ENCODE results near the gene MBP.
A peak's percentile ranks its signal among the peaks of the same experiment; 100 is the strongest.
"Not testable (repeated sequence)": the region's sequence is repeated elsewhere in the genome, so short reads cannot be mapped to it uniquely, and the experiment has no call there.

MBP gene

DNA sequence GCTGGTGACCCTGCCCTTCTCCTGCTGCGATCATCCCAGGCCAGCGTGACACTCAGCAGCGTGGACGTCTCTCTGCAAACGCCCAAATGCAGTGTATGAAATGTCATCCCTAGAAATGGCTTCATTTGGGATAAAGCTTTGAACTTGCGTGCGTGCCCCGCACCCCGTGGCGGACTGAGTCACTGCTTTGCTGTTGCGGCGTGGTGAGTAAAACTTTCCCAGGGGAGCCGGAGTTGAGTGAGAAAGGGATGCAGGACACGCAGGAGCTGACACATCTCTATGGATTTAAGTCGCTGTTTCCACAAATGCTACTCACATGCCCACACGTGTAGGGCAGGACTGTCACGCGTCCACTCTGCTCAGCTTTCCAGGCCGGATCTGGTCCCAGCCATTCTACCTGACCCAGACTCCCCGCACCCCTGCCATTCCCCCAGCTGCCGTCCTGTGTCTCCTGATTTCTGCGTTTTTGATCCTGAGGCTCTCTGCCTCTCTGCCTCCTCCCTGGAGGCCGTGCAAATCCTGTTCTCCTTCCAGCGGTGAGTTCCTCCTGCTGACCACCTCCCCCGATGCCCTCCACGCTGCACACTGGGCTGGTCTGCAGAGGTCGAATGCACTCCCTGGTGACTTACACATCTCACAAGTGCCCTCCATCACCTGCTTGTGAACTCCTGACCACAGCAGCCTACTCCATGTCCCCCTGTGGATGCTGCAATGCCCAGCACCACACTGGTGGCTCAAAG is 88.9 kb downstream of the MBP start:
- DNase-seq, result no peak

DNA sequence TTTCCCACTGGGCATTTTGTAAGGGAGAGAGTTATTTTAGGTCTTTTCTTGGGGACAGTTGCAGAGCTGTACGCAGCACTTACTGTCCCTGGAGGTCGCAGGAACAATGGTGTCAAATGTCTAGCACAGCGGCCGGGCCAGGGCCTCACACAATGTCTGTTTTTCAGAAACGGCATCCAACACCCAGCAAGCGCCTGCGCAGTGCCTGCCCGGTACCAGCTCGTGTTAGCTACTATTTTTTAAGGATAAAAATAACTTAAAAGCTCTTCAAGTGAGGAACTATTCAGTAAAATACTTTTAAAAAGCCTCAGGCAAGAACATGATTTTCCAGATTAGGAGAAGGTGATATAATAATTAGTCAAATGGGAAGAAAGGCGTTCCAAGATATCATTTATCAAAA is 90.0 kb downstream of the MBP start:
- no peak for DNase-seq

DNA sequence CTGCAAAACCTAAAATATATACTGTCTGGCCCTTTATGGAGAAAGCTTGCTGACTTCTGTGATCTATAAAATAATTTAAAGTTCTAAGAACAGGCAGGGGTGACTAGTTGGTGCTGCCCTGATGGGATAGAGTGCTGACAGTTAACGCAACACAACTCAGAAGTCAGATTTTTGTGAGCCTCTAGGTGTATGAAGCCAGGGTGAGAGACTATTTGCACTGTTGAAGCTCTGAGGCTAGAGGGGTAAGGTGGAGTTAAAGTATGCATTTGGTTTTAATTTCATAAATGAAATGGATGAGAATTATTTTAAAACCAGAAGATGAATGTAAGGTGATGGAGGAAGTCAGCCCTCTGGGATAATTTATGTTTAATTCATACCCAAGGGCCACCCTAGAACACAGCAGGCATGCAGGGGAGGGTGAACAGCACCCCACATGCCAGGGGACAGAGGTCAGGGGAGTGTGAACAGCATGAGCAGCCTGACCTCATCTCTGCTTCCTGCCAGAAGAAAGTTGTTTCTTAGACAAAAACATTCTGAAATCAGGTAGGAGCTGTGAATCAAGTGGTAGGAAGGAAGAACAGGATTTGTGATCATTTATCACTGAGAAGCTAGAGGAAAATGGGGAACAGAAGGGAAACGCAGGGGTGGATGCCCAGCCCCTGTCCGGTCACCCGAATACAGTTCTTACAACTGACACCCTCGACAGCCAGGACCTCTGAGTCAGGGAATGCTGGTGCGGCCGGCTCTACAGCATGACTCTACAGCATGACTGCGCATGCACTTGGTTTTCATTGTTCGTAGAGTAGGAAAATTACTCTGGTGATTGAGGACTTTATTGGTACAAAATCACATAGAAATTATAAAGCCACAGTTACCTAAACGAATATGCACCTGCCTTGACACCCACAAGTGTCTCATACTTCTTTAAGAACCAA is 93.1 kb downstream of the MBP start:
- DNase-seq, result no peak

DNA sequence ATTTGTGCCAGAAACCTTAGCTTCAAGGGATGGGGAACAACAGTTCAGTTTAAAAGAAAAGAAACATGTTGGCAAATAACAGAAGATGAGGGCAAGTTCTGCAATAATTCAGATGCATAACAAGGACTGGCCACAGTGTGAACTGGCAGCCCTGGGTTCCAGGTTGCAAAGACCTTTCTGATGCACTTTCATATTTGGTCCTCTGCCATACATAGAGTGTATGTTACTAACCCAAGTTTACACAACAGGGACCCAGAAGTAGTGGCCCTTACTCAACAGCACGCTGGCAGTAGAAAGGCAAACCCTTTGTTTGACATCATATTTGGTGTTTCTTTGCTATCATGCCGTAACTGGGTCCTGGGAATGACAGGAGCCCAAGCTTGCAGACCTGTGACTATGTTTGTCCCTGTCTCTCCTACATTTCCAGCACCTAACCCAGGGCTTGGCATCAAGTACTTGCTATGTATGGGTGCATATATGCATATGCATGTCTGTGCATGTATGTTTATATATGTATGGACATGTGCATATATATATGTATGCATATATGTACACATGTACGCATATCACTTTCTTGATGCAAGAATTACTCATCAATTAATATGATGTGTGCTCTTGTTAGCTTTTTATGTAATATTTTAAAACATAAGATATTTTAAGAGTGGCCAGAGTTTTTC is 94.3 kb downstream of the MBP start:
- DNase-seq, result no peak

DNA sequence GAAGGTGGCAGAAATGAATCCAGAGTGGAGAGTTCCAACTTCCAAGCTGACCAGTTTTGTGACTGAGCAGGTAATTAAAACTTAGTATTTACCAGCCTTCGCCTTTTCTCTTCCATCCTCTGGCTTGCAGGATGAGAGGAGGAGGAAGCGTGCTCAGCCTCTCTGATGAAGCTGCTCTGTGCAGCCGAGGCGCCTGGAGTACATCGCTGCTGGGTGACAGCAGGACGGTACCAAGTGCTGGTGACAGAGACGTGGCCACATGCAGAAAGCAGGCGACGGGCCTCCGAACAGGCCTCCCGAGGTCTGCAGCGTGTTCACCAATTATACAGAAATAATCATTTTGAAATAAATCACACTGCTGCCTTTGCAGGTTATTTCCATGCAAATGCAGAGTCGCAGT is 95.0 kb downstream of the MBP start:
- DNase-seq, result no peak

DNA sequence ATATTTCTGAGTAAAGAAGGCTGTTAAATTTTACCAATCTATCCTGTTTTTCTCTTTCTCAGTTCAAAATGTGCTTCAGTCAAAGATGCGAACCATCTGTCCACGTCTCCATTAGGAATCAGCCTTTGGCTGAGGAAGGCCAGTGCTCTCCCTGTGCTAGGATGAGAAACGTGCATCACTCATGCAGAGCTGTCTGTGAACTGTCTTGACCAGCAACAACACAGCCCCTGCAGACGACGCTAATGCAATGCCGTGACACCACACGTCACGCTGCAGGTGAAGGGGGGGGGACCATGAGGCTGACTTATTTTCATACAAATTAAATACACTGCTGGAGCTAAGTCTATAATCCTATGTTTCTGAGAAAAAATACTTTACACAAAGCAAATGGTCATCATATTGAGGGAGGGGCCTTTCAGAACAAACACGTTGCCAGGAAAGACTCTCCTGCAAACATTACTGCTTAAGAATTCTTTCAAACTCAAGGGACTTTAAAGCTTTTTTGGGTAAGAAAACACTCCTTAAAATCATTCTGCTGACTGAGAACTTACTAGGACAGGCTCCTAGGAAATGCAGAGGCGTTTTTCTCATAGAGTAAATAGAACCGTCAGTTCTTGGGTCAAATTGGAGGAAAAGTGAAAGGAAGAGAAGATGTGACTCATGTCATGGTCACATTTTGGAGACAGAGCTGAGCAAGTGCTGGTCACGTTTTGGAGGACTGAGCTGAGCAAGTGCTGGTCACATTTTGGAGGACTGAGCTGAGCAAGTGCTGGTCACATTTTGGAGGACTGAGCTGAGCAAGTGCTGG is 97.0 kb downstream of the MBP start:
- DNase-seq, result no peak

DNA sequence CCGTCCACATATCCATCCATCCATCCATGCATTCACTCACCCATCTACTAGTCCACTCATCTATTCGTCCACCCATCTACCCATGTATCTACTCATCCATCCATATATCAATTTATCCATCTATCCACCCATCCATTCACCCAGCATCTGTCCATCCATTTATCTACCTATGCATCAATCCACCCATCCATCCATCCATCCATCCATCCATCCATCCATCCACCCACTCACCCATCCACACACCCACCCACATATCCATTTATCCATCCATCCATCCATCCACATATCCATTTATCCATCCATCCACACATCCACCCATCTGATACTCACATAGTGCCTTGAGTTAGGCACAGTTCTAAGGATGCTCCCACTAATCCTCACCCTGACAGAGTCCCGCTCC is 99.0 kb downstream of the MBP start:
- DNase-seq, result no peak

DNA sequence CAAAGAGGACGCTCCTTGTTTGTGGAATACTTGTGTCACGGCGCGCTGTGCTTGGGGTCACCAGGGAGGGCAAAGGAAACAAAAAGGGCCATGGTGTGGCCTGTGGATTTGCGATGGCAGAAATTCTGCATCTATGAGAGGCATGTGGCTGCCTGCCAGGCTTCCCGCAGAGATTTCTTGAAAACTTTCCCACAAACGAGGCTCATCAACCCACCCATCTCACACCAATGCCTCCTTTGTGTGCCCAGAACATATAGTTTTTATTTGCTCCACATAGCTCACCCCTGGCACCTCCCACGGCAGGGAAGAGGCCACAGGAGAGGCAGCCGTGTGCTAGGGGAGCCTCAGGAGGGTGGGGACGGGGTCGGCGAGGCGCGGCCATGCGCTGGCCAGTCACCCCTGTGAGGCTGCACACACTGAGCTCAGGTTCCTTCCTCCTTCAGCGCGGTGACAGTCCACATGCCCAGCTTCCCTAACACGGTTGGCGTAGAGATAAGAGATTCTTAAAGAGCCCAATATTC is 100.3 kb downstream of the MBP start:
- DNase-seq, result peak; percentile 47

DNA sequence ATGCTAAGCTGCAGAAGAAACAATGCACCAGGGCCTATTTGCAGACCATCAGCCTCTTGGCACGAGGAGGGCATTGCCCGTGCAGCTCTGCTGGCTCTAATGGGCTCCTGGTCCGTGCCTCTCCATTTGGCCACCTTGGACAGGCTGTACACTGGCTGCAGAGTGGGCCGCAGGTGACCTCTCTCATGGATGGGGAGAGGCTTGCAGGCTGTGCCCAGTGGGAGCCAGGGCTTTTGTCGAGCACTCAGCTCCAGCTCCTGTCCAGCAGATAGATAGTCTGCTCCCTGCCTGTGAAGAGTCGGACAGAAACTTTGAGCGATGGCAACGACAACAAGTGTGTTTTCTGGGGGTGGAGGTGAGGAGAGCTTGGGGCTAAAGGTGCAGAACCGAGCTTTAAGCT is 100.9 kb downstream of the MBP start:
- no peak for DNase-seq

DNA sequence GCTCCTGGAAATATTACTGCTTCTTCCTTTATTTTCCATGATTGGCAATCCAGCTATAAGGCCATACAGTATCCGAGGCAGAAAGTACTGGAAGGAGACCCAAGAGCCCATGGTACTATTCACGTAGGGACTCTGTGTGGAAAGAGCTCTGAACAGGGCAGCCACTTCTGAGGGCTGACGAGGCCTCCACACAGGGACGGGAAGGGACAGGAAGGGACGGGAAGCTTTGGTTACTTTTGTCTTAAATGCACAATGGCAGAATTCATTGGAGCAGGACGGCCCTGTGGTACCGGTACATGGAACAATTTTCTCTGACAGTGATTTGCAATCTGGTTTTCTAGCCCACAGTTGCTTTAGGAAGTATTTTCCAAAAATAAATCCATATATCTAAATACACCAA is 102.4 kb downstream of the MBP start:
- no peak for DNase-seq

DNA sequence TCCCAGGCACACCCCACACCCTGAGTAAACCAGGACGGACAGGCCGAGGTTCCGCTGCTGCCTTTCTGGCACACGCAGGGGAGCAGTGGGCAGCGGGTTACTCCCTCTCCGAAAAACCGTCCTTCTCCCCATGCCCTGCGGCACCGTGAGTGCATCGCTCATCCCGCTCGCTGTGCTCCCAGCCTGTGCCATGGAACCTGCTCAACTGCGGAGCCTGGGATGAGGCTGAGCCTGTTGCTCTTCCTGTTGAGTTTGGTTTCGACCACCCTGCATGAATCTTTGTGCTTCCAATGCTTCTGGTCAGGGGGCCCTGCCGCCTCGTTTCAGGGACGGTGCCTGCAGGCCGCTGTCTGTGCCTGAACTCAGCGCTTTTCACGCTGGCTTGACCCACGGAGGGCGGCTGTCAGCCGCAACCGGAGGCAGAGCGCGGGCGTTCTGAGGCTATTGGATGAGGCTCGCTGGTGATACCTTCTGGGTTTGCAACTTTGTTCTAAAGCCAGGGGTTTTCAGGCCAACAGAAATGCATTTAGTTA is 106.7 kb downstream of the MBP start:
- DNase-seq, result no peak

DNA sequence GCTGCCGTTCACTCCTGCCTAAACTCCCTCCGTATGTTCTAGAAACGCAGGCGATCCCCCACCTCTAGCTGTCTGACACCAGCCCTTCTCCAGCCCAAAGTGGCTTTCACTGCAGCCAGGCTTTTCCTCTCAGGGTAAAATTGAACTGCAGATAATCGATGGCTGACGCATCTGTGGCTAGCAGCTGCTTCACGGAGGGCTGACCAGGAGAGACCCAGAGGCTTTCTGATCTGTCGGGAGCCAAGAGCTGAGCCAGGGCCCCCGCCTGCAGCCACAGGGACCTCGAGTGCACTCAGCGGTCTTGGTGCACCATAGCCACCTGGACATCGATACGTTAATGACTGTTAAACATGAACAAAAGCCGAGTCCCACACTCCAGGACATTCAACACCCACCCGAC is 107.5 kb downstream of the MBP start:
- DNase-seq, result no peak

DNA sequence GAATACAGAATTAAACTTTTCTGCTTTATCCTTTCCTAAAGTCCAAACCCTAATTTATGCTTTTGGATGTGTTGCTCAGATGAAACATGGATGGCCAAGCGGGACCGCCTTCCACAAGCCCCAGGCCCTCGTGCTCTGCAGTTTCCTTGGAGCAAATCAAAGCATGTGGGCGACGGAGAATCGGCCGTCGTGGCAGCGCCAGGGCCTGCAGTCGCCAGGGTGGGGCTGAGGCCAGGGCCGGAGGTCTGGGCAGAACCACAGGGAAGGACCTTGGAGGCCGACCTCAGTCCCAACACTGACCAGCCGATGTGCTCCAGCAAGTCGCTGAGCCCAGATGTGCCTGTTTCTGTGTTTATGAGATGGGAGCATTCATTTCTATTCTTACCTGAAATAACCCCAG is 108.1 kb downstream of the MBP start:
- DNase-seq, result no peak

DNA sequence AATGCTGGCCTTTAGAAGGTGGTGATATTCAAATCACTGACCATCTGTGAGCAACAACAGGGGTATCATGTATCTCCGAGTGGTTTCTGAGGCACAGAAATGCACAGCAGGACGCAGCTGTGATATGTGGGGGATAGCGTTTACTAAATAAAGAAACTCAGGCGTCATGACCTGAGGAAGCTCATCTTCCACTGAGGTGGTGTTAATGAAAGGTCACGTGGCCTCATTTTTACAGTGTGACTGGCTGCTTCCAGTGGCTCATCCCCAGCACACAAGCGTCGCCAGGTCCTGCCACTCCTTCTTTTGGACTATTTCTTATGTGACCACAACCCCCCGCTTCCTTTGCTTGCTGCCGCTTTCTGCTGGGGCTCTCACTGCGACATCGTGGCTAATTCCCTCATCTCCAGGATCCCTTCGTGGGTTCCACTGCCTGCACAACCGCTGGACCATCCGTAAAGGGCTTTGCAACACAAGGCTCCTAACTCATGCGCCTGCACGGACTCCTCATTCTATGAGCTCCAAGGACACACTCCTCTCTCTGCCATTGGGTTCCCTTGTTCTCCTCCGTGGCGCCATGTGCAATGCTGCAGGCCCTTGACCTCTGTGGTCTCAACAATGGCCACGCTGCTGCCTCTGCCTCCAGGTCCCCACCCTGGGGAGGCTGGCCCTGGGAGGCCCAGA is 109.3 kb downstream of the MBP start:
- no peak for DNase-seq

DNA sequence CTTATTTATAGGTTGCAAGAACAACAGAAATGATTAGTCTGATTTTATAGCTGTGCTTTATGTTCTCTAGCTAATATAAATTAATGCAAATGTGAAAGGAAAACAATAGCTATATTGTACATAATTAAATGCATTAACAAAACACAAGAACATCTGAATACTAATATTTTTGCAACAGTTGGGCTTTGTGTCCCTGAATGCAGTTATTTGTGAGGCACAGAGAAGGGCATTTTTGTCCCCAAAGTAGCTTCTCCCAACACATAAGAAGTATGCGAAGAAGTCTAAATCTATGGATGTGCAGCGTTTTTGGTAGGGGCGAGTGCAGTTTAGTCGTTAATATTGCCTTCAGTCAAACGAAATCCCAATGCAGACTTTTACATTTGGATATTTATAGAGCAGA is 110.0 kb downstream of the MBP start:
- DNase-seq, result no peak

DNA sequence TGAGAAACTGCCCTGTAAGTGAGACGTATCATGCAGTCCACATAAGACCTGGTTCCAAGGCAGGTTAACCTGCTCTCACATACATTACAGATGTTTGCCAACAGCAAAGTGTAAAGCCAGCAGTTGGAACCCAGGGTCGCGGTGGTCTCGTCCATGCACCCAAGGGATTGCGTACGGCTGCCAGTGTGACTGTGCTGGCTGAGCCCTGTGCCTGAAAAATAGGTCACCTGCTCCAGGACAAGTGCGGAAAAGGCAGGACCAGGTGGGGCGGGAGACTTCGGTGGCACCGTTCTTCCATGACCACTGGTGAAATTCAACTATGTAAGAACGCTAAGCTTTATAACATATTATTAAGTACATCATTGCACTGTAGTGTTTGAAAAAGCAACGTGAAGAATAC is 110.5 kb downstream of the MBP start:
- DNase-seq, result no peak

DNA sequence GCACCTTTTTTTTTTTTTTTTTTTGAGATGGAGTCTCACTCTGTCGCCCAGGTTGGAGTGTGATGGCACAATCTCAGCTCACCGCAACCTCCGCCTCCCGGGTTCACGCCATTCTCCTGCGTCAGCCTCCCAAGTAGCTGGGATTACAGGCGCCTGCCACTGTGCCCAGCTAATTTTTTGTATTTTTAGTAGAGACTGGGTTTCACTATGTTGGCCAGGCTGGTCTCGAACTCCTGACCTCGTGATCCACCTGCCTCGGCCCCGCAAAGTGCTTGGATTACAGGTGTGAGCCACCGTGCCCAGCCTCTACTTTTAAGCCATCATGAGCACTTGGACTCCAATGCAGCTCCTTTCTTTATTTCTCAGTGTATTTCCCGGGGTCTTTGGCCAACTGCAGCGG is 111.1 kb downstream of the MBP start:
- DNase-seq, result not testable (repeated sequence)

DNA sequence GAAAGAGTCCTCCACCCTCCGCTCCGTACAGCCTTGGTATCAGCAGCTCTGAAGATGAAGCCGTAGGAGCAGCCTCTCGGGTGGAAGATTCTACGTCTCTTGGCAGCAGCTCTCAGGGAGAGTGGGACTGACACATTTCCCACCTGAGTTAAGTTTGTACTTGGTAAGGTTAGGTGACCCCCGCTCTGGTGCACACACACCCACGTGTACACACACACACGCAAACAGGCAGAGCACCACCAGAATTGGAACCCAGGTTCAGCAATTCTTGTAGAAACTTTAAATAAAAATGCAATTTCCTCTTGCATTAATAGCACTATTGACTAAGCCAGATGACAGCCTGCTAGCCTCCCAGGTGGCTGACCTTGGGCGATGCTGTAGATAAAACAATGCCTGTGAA is 111.5 kb downstream of the MBP start:
- DNase-seq, result no peak

DNA sequence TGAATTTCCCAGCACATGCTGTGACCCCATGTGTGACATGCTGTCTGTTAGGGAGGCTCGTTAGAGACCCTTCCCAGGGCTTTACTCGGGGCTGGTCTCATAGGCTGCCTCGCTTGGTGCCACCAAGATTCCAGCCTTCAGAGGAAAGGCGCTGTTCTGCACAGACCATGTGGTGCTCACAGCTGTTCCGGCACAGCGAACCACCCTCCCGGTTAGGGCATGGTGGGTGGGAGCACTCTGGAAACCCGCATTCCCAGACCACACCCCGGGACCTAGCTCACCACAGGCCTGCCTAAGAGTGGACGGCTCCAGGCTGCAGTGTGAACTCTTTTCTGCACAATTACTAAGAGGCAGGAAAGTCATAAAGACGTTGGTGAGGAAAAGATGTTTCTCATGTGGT is 112.0 kb downstream of the MBP start:
- DNase-seq, result no peak

DNA sequence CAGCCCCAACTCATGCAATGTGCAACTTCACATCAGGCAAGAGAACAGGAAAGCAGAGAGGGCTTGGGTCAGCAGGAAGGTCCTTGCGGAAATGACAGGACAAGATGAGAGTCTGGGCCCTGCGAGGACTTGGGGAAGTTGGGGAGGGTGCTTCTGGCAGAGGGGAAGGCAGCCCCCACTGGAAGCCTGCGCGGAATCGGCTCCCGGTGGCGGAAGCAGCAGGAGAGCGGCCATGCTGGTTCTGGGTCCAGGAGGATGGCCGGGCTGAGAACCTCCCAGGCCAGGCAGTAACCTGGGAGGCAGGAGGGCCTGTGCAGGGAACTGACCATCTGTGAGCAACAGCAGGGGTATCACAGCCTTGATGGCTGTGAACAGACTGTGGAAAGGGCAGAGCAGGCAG is 112.9 kb downstream of the MBP start:
- DNase-seq, result no peak

DNA sequence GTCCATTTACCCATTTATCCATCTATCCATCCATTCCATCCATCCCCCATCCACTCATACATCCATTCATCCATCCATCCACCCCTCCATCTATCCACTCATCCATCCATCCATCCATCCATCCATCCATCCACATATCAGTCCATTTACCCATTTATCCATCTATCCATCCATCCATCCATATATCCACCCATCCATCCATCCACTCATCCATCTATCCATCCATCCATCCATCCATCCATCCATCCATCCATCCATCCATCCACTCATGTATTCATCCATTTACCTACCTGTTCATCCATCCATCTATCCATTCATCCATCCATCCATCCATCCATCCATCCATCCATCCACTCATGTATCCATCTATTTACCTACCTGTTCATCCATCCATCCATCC is 113.9 kb downstream of the MBP start:
- not testable (repeated sequence) for DNase-seq

DNA sequence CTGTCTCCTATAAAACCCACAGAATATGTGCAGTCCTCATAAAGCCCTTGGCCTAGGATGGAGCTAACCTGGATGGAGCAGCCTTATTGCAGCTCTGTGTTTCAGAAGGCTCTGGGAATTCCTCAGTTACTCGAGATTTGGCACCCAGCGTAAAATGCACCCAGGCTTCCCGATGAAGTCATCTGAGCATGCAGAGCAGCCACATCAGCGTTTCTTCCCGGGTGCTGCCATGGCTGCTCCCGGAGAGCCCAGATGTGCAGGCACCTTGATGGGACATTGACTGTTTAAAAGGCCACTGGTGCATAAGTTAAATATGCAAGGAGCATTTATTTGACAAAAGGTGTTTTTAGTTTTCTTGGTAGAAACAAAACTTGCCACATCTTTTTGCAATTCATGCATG is 115.2 kb downstream of the MBP start:
- DNase-seq, result no peak
